ENCODE measurements around the gene CHURC1. TPM values are rescaled to one million over a fixed set of nuclear protein-coding genes. Genes with fewer than 3 reads are reported as not detected.

The CHURC1 gene
- total RNA-seq, 2 donors from 2014 or later = 70.9 to 102 TPM

DNA sequence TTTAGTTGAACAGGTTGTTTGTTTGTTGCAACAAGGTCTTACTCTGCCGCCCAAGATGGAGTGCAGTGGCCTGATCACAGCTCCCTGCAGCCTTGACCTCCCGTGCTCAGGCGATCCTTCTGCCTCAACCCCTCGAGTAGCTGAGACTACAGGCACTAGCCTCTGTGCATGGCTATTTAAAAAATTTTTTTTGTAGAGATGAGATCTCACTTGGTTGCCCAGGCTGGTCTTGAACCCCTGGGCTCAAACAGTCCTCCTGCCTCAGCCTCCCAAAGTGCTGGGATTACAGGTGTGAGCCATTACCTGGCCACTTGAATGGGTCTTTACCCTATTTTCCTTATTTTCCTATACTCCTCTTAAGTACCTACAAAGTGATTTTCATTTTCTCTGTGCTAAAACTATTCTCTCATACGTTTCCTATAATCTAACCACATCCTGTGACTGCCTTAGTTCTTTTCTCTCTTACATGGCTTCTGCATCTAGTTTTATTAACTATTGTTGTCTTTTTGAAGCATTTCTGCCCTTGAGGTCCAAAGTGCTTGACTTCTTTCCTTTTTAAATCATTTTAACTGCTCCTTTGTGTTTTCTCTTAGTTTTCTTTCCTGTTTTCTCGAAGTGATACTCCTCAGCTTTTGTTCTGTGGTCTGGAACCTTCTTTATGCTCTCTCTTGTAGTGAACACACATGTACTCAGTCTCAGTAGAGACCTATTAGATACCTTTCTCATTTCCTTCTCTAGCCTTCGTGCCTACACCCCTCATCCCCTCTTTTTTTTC, 14.2 kb downstream of the CHURC1 start:
- TF ChIP-seq, protein P1, sequence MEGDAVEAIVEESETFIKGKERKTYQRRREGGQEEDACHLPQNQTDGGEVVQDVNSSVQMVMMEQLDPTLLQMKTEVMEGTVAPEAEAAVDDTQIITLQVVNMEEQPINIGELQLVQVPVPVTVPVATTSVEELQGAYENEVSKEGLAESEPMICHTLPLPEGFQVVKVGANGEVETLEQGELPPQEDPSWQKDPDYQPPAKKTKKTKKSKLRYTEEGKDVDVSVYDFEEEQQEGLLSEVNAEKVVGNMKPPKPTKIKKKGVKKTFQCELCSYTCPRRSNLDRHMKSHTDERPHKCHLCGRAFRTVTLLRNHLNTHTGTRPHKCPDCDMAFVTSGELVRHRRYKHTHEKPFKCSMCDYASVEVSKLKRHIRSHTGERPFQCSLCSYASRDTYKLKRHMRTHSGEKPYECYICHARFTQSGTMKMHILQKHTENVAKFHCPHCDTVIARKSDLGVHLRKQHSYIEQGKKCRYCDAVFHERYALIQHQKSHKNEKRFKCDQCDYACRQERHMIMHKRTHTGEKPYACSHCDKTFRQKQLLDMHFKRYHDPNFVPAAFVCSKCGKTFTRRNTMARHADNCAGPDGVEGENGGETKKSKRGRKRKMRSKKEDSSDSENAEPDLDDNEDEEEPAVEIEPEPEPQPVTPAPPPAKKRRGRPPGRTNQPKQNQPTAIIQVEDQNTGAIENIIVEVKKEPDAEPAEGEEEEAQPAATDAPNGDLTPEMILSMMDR (IDR thresholded peaks at IDR 0.05) = no peak
- no peaks in the 10 kb centered on the region for H3K9me3 ChIP-seq
- H3K4me1 ChIP-seq = peaks cover 0 to 18% of the 10 kb centered on the region in 2 donors
- H3K4me3 ChIP-seq = no peak overlapping the region
- peaks cover 52% of the 10 kb centered on the region for H3K36me3 ChIP-seq
- peak overlapping the region in 1 of 2 donors; percentile 4 for H3K27ac ChIP-seq
- no peaks in the 10 kb centered on the region for H3K27me3 ChIP-seq
- no peak for DNase-seq (ENCODE audit: low spot score)

DNA sequence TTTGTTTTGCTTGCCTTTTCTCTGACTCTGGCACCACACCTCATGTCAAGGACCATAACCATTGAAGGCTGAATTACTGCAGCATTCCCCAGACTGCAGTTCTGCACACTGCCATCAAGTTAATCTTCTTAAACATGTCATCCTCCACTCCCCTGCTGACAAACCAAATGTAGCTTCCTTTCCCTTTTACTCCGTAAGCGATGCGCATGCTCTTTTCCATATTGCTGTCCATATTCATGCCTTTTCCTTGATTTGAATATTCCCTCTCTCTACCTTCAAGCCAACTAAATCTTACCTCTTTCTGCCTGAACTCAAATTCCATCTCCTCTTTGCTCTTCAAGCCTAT, 14.7 kb downstream of the CHURC1 start:
- no peak for DNase-seq (ENCODE audit: low spot score)
- peaks cover 0 to 18% of the 10 kb centered on the region in 2 donors for H3K4me1 ChIP-seq
- H3K27me3 ChIP-seq = no peaks in the 10 kb centered on the region
- TF ChIP-seq, protein P1 (IDR thresholded peaks at IDR 0.05) = no peak
- peaks cover 57% of the 10 kb centered on the region for H3K36me3 ChIP-seq
- H3K4me3 ChIP-seq = no peak overlapping the region
- peak overlapping the region in 1 of 2 donors; percentile 76 for H3K27ac ChIP-seq
- H3K9me3 ChIP-seq = no peaks in the 10 kb centered on the region

DNA sequence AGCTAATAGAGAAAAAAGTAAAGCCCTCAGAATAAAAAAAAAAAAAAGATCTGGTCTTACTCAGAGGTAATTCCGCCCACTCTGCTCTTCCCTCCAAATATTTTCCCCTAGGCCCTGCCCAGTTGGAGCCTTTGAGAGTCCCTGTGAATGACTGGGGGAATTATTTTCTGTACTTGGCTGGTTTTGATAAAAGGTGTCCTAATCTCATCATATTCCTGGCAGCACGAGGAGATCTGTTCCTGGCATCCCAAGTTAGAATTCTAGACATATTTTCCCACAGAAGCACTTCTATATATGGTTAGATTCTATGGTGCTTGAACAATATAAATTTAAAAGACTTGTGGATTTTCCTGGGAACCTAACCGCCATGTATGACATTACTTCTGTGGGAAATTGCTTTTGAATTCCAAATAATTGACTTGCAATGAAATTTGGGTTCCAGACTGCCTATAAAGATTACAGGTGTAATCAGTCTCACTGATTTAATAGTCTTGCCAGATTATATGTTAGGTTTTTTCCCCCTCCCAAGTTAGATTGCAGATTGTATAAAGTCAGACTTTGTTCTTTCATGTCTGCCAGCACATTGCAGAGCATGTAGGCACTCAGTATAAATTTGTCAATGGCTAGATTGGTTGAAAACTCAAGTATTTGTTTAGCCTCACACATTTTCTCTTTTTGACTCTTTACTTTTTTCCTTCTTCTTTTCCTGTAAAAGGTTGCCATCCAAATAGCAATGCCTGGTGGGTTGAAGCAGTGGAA, 16.0 kb downstream of the CHURC1 start:
- Histone ChIP-seq H3K27ac (peak overlapping the region; percentile 40 to 76), H3K9me3 (no peaks in the 10 kb centered on the region), H3K27me3 (no peaks in the 10 kb centered on the region), H3K4me1 (peaks cover 0 to 31% of the 10 kb centered on the region in 2 donors), H3K36me3 (peaks cover 45% of the 10 kb centered on the region), H3K4me3 (no peak overlapping the region)
- DNase-seq (ENCODE audit: low spot score) = no peak
- TF ChIP-seq, protein P1 (IDR thresholded peaks at IDR 0.05) = no peak

DNA sequence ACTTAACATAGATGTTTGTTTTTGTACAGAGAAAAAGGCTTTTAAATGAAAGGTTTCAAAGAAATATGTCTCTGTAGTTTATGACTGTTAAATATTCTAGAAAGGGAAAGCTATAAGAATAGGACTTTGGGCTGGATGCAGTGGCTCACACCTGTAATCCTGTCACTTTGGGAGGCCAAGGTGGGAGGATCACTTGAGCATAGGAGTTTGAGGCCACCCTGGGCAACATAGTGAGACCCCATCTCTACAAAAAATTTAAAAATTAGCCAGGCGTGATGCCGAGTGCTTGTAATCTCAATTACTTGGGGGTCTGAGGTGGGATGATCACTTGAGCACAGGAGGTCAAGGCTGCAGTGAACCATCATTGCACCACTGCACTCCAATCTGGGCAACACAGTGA, 16.9 kb downstream of the CHURC1 start:
- Histone ChIP-seq H3K36me3 (peaks cover 39% of the 10 kb centered on the region), H3K27me3 (no peaks in the 10 kb centered on the region), H3K27ac (peak overlapping the region in 1 of 2 donors; percentile 76), H3K4me1 (peaks cover 0 to 34% of the 10 kb centered on the region in 2 donors), H3K9me3 (no peaks in the 10 kb centered on the region), H3K4me3 (no peak overlapping the region)
- DNase-seq (ENCODE audit: low spot score) = no peak
- TF ChIP-seq, protein P1 (IDR thresholded peaks at IDR 0.05) = no peak

DNA sequence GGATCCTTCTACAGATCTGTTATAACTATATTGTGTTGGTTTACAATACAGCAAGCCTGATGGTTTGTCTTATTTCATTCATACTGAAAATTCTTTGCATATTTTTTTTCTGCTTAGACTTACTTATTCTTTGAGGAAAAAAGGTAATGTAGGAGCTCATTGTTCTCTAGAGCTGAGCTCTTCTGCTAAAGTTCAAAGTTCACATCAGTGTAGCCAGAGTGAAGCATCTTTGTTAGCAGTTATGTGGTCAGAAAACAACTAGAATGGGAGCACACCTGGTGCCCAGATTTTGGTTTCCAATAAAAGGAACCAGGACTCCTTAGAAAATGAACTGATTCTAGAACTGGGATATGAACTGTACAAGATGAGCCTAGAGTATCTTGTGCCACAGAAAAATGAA, 18.0 kb downstream of the CHURC1 start:
- Histone ChIP-seq H3K4me3 (no peak overlapping the region), H3K4me1 (peaks cover 0 to 38% of the 10 kb centered on the region in 2 donors), H3K9me3 (no peaks in the 10 kb centered on the region), H3K27ac (no peak overlapping the region), H3K27me3 (no peaks in the 10 kb centered on the region), H3K36me3 (peaks cover 28% of the 10 kb centered on the region)
- DNase-seq (ENCODE audit: low spot score) = no peak
- TF ChIP-seq, protein P1 (IDR thresholded peaks at IDR 0.05) = no peak
